NCI-H1092 treated with DMSO at 0.1 percent for 48 hours (cell line): ENCODE results near the gene MLLT3.

Experiments used
- DNase-seq: peaks from one replicate; lab custom pipeline; 2025; lab: John Stamatoyannopoulos, UW

Gene MLLT3

GRCh38 chr9:20302197-20302596 lies 320.1 kb downstream of the MLLT3 start:
- no peak for DNase-seq

DNA sequence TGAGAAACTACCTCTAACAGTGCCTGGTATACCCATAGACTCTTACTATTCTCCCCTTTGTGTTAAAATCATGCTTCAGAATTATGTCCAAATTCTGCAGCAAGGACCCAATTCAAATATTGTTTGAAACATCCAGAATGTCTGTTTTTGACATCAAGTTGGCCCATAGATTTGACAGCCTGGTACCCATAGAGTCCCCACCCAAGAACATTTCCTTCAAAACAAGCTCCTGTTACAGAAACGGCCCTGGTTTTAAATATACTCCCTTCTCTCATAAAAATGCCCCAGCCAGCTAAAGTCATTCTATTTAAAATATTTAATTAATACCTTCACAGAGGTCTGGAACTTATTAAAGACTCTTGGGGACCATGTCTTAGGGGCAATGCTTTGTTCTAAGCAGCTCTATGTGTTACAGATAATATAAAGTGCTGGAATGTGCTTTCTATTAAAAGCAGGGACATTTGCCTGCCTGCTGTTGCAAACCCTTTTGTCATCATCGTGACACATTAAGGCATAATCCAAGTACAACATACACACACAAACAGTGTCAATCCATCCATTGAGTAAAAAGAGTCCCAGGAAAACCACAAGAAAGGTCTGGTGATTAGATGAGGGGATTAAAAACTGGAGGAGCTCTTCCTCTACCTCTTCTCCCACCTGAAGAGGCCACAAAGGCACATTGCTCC lies 321.7 kb downstream of the MLLT3 start:
- no peak for DNase-seq

- no peak for DNase-seq
Observed at GRCh38 chr9:20297646-20298084, 324.6 kb downstream of the MLLT3 start.

DNA sequence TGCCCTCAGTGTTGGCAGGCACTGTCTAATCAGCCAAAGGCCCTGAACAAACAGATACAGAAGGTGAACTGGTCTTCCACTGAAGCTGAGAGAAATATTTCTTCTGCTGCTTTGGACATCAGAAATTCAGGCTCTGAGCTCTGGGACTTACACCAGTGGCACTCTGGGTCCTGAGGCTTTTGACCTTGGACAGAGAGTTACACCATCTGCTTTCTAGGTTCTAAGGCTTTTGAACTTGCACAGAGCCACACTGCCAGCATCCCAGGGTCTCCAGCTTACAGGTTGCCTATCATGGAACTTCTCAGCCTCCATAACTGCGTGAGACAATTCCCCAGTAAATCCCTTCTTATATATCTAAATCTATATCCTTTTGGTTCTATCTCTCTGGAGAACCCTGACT lies 326.7 kb downstream of the MLLT3 start:
- DNase-seq: no peak

DNA sequence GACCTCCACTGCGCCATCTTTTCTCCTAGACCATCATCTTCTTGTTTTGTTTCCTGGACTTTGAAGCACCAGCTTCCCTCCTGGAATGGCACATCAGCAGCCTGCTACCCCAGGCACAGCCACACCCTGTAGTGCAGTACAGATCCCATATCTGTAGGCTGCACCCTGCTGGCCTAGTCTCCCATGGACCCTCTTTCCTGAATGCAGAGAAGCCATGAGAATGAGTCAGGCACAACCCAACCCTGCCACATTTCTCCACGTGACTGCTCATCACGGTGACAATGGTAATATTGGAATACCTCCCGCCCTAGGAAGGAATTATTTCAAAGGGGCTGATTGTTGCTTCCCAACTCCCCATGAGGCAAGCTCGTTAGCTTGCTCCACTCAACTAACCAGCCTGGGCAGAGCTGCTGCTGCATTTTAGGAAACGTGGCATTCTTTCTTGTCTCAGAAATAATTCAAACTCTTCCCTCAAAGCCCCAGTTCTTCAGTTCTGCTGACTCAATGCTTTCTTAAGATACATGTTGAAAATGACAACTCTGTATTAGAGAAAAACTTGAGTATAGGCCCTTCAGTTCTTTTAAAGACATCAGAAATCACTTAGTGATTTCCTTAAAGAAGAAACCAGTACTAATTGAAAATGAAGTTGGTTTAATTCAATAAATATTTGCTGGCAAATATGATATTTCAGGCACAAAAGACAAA lies 328.1 kb downstream of the MLLT3 start:
- DNase-seq: no peak

DNA sequence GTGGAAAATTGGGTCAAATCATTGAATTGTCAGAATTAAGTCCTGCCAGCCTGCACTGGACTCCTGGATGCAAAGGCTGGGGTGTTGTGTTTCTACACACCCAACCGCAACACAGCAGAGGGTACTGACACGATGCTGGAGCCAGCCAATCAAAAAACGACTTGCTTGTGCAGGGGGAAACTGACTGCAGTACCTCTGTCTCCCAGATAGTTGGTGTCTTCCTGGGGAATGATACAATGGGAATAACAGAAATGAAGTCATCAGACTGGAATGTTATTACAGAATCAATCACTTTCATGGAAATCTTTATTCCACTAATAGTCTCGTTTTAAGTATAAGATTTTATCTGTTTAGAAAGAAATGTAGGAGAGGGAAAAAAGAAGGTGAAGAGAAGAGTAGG lies 330.3 kb downstream of the MLLT3 start:
- no peak for DNase-seq
